ENCODE results near the gene CLCN3. TPM values are rescaled to one million over a fixed set of nuclear protein-coding genes. Genes with fewer than 3 reads are reported as not detected.

The CLCN3 gene
- total and polyA plus RNA-seq, 2 of the 4 experiments (the other 2 are of a cell fraction), result 13.0 to 22.8 TPM

- dilution Hi-C loops (cut with HindIII; ENCODE audit: low sequenced_read_pairs, unreplicated experiment), result no loop called here
Observed at GRCh38 chr4:169682372-169683047, 62.1 kb downstream of the CLCN3 start.

More at GRCh38 chr4:169682372-169683047, 62.1 kb downstream of the CLCN3 start:
- Histone ChIP-seq H3K14ac (replicated peaks; ENCODE audit: low read depth, low read length) (no peak overlapping the region), H3K36me3 (ENCODE audit: control insufficient read depth, insufficient read depth, low read length) (peaks cover 3% of the 10 kb centered on the region; the same call in 1 of the 2 replicates), H3K4ac (ENCODE audit: low read depth, low read length) (no peak overlapping the region), H3K9me3 (ENCODE audit: control insufficient read depth, insufficient read depth, low read length) (no peaks in the 10 kb centered on the region), H3K4me2 (ENCODE audit: low read depth, low read length) (no peak overlapping the region), H3K27ac (ENCODE audit: insufficient read depth, low read length) (no peak overlapping the region), H4K20me1 (ENCODE audit: insufficient read depth, low read length) (no peaks in the 10 kb centered on the region), H3K18ac (ENCODE audit: low read depth, low read length) (no peak overlapping the region), H2AK5ac (ENCODE audit: low read depth, low read length) (no peak overlapping the region), H2BK15ac (ENCODE audit: low read depth, low read length) (no peak overlapping the region), H3K9me1 (ENCODE audit: insufficient read depth, low read length) (no peaks in the 10 kb centered on the region), H4K91ac (ENCODE audit: insufficient read depth, low read depth, low read length) (no peak overlapping the region), H3K9ac (ENCODE audit: low read depth, low read length) (no peak overlapping the region), H2BK120ac (ENCODE audit: low read depth, low read length) (no peak overlapping the region), H2AK9ac (replicated peaks; ENCODE audit: low read depth, low read length, poor library complexity) (no peak overlapping the region), H3K4me3 (ENCODE audit: insufficient read depth, low read depth, low read length) (no peak overlapping the region), H3K79me1 (ENCODE audit: low read depth in 1 of 2, low read length in 2 of 2) (no peaks in the 10 kb centered on the region), H3K27me3 (ENCODE audit: control insufficient read depth, insufficient read depth, low read length) (no peaks in the 10 kb centered on the region), H2BK5ac (ENCODE audit: low read depth, low read length, poor library complexity, severe bottlenecking) (no peak overlapping the region), H4K5ac (ENCODE audit: low read depth, low read length) (no peak overlapping the region), H3K4me1 (ENCODE audit: control insufficient read depth, insufficient read depth, low read length) (no peaks in the 10 kb centered on the region), H3K56ac (ENCODE audit: extremely low read depth, insufficient read depth, low read length) (no peak overlapping the region), H2BK20ac (ENCODE audit: low read depth, low read length) (no peak overlapping the region), H4K8ac (ENCODE audit: low read depth in 2 of 2, low read length in 2 of 2) (no peak overlapping the region), H2AFZ (replicated peaks; ENCODE audit: low read length, poor library complexity) (no peak overlapping the region), H3K23ac (ENCODE audit: low read depth, low read length) (no peak overlapping the region)
- ATAC-seq (ENCODE audit: low read depth) (no peak; the same call in 1 of the 2 replicates), DNase-seq (peak; percentile 15)
- WGBS, 2 experiments (ENCODE audit: extremely low coverage in 2 of 2, insufficient read length in 1 of 2), result no CpG with 5 or more reads among the region's 4 CpGs
- TF ChIP-seq CHD1 (IDR thresholded peaks at IDR 0.05; ENCODE audit: low read depth, low read length), result no peak
- peak; percentile 60 for TF ChIP-seq CEBPB (IDR thresholded peaks at IDR 0.05; ENCODE audit: low read depth, low read length)
- POLR2A ChIA-PET (ENCODE audit: unreplicated experiment), result no interaction called here
- in situ Hi-C loops (cut with MboI; ENCODE audit: low sequenced_read_pairs) (no loop called here), intact Hi-C loops (cut with micrococcal nuclease) (no loop called here)
- no TSS peak for BruUV-seq (replicated peaks)
- CTCF ChIA-PET, result no interaction called here
